ENCODE measurements around the gene CELSR1.

Gene CELSR1

GRCh38 chr22:46374663-46375474 is 162.6 kb downstream of the CELSR1 start:
- TF ChIP-seq CTCF (IDR thresholded peaks at IDR 0.05; ENCODE audit: low read depth, low read length, missing control alignments): no peak
- no peak for DNase-seq (ENCODE audit: low read depth)
- in situ Hi-C loops (cut with HindIII; ENCODE audit: low sequenced_read_pairs): no loop called here
- no peak overlapping the region for H3K4me3 ChIP-seq (ENCODE audit: low read depth, low read length)

GRCh38 chr22:46373921-46374662 is 163.3 kb downstream of the CELSR1 start:
- in situ Hi-C loops (cut with HindIII; ENCODE audit: low sequenced_read_pairs): no loop called here
- no peak overlapping the region for H3K4me3 ChIP-seq (ENCODE audit: low read depth, low read length)
- TF ChIP-seq CTCF (IDR thresholded peaks at IDR 0.05; ENCODE audit: low read depth, low read length, missing control alignments): no peak
- peak; percentile 28 for DNase-seq (ENCODE audit: low read depth)

- in situ Hi-C loops (cut with HindIII; ENCODE audit: low sequenced_read_pairs): no loop called here
- no peak for DNase-seq (ENCODE audit: low read depth)
- TF ChIP-seq CTCF (IDR thresholded peaks at IDR 0.05; ENCODE audit: low read depth, low read length, missing control alignments): no peak
- no peak overlapping the region for H3K4me3 ChIP-seq (ENCODE audit: low read depth, low read length)
Observed at GRCh38 chr22:46373159-46373558, 164.3 kb downstream of the CELSR1 start.

GRCh38 chr22:46372686-46373085 is 164.7 kb downstream of the CELSR1 start:
- in situ Hi-C loops (cut with HindIII; ENCODE audit: low sequenced_read_pairs): no loop called here

GRCh38 chr22:46371623-46372226 is 165.7 kb downstream of the CELSR1 start:
- DNase-seq (ENCODE audit: low read depth): no peak
- H3K4me3 ChIP-seq (ENCODE audit: low read depth, low read length): no peak overlapping the region
- in situ Hi-C loops (cut with HindIII; ENCODE audit: low sequenced_read_pairs): no loop called here
- TF ChIP-seq CTCF (IDR thresholded peaks at IDR 0.05; ENCODE audit: low read depth, low read length, missing control alignments): no peak

More at GRCh38 chr22:46372686-46373085, 164.7 kb downstream of the CELSR1 start:
- no peak for DNase-seq (ENCODE audit: low read depth)
- H3K4me3 ChIP-seq (ENCODE audit: low read depth, low read length): no peak overlapping the region
- no peak for TF ChIP-seq CTCF (IDR thresholded peaks at IDR 0.05; ENCODE audit: low read depth, low read length, missing control alignments)

GRCh38 chr22:46370584-46371291 is 166.7 kb downstream of the CELSR1 start:
- H3K4me3 ChIP-seq (ENCODE audit: low read depth, low read length): no peak overlapping the region
- in situ Hi-C loops (cut with HindIII; ENCODE audit: low sequenced_read_pairs): no loop called here
- TF ChIP-seq CTCF (IDR thresholded peaks at IDR 0.05; ENCODE audit: low read depth, low read length, missing control alignments): no peak
- DNase-seq (ENCODE audit: low read depth): no peak
